HG02763 (cell line): Measurements from ENCODE around the gene NUAK1.

ENCODE experiments used
- ATAC-seq: cut with Tn5 transposase; IDR thresholded peaks from one replicate; pipeline ENCODE4 v1.9.1; 2021; ENCODE audit warnings: mild to moderate bottlenecking, moderate library complexity; ENCODE audit not compliant: unreplicated experiment

The NUAK1 gene

GRCh38 chr12:106112145-106112821, 26.5 kb downstream of the NUAK1 start:
- ATAC-seq = no peak

- ATAC-seq = no peak
Measured at GRCh38 chr12:106110626-106111300, 28.0 kb downstream of the NUAK1 start.

- ATAC-seq = no peak
Measured at GRCh38 chr12:106109168-106109910, 29.4 kb downstream of the NUAK1 start.

- ATAC-seq = no peak
Measured at GRCh38 chr12:106108185-106108835, 30.4 kb downstream of the NUAK1 start.

GRCh38 chr12:106107566-106107965, 31.2 kb downstream of the NUAK1 start:
- ATAC-seq = no peak

GRCh38 chr12:106106892-106107291, 31.9 kb downstream of the NUAK1 start:
- no peak for ATAC-seq

GRCh38 chr12:106106061-106106566, 32.6 kb downstream of the NUAK1 start:
- no peak for ATAC-seq

GRCh38 chr12:106101803-106102202, 37.0 kb downstream of the NUAK1 start:
- no peak for ATAC-seq

GRCh38 chr12:106098691-106099200, 40.0 kb downstream of the NUAK1 start:
- no peak for ATAC-seq

- no peak for ATAC-seq
Measured at GRCh38 chr12:106097011-106097410, 41.7 kb downstream of the NUAK1 start.

- ATAC-seq = no peak
Measured at GRCh38 chr12:106096376-106096775, 42.4 kb downstream of the NUAK1 start.

GRCh38 chr12:106094304-106094703, 44.5 kb downstream of the NUAK1 start:
- ATAC-seq = no peak

- no peak for ATAC-seq
Measured at GRCh38 chr12:106093246-106093645, 45.5 kb downstream of the NUAK1 start.

GRCh38 chr12:106091446-106091820, 47.3 kb downstream of the NUAK1 start:
- no peak for ATAC-seq

- ATAC-seq = no peak
Measured at GRCh38 chr12:106090591-106091445, 47.9 kb downstream of the NUAK1 start.

- no peak for ATAC-seq
Measured at GRCh38 chr12:106089935-106090334, 48.8 kb downstream of the NUAK1 start.

GRCh38 chr12:106088811-106089485, 49.8 kb downstream of the NUAK1 start:
- ATAC-seq = no peak

- no peak for ATAC-seq
Measured at GRCh38 chr12:106088246-106088808, 50.4 kb downstream of the NUAK1 start.

GRCh38 chr12:106086696-106087095, 52.1 kb downstream of the NUAK1 start:
- no peak for ATAC-seq
